ENCODE measurements around the gene F2R.
"Not testable (repeated sequence)": the region's sequence is repeated elsewhere in the genome, so short reads cannot be mapped to it uniquely, and the experiment has no call there.

DNA sequence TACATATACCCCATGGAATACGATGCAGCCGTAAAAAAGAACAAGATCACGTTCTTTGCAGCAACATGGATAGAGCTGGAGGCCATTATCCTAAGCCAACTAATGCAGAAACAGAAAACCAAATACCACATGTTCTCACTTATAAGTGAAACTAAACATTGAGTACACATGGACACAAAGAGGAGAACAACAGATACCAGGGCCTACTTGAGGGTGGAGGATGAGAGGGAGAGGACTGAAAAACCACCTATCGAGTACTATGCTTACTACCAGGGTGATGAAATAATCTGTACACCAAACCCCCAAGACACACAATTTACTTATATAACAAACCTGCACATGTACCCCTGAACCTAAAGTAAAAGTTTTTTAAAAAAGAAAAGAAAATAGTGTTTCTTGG lies 25.6 kb downstream of the F2R start:
- TF ChIP-seq, protein P1, sequence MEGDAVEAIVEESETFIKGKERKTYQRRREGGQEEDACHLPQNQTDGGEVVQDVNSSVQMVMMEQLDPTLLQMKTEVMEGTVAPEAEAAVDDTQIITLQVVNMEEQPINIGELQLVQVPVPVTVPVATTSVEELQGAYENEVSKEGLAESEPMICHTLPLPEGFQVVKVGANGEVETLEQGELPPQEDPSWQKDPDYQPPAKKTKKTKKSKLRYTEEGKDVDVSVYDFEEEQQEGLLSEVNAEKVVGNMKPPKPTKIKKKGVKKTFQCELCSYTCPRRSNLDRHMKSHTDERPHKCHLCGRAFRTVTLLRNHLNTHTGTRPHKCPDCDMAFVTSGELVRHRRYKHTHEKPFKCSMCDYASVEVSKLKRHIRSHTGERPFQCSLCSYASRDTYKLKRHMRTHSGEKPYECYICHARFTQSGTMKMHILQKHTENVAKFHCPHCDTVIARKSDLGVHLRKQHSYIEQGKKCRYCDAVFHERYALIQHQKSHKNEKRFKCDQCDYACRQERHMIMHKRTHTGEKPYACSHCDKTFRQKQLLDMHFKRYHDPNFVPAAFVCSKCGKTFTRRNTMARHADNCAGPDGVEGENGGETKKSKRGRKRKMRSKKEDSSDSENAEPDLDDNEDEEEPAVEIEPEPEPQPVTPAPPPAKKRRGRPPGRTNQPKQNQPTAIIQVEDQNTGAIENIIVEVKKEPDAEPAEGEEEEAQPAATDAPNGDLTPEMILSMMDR (IDR thresholded peaks at IDR 0.05 in 4 of 5, conservative IDR thresholded peaks at IDR 0.05 in 1 of 5), result not testable (repeated sequence)
- TF ChIP-seq POLR2A (IDR thresholded peaks at IDR 0.05), result not testable (repeated sequence)

Data from gastrocnemius medialis (tissue), 4 donors.